HG03108 (cell line): ENCODE results near the gene TUT1.

Experiments
- ATAC-seq: cut with Tn5 transposase; IDR thresholded peaks from one replicate; pipeline ENCODE4 v1.9.1; 2021; ENCODE audit warnings: moderate library complexity; ENCODE audit not compliant: unreplicated experiment

Gene TUT1

DNA sequence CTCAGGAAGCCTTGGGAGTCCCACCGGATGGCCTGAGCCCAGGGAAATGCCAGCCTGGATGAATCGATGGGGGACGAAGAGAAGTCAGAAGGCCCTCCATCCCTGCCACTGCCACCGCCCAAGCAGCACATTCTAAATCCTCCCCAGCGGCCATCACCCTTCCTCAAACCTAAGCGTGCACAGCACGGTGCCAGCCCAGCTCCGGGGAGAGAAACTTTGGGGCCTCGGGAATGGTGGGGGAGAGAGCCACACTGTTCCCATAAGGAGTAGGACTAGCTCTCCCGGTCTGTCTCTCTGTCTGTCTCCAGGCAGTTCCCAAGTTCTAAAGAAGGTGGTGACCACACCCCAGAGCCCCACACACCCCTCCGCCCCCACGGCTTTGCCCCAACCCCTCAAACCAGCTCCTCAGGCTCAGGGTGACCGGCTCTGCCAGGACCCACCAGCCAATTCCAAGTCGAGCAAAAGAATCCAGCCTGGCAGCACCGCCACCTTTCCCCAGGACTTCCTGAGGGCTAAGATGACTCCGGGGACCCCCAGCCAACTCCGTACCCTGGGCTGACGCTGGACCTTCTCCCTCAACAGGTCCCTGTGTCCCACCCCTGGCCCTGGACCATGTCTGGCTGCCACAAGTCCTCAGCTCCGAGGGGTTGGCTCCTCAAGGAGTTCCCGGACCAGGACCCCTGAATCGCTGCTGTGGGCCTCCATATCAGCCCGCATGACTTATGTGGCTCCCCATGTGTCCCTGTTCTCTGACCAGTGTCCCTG is 47.5 kb downstream of the TUT1 start:
- ATAC-seq = no peak

DNA sequence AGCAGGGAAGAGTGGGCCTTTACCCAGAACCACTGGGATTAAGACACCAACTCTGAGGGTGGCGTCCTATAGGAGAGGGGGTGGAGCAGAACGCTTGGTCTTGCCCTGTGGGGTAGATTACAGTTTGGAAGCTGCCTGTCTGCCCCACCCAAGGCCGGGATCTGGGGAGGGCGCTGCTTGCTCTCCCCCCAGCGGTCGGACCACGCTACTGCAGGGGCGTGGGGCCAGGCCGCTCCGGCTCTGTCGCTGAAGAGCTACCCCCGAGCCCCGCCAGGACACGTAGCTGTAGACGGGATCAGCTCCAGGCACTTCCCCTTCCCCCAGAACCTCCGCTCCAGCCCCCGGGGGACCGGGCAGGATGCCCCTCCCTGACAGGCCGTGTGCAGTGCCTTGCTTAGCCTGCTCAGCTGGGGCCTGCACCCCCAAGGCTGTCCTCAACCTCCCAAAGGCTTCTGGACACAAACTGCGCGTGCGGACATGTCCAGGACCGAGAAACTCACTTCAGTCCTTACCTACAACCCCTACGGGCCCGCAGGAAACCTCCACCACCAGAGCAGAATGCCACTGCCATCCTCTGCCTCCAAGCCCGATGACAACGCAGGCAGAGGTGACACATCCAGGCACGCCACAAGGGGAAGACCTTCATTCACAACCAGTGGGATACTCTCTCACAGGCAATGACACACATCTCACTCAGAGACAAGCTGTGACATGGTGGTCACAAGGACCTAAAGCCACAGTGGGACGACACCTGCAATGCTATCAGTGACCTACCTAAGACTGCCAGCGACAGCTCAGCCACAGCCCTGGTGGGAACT is 48.4 kb downstream of the TUT1 start:
- no peak for ATAC-seq

DNA sequence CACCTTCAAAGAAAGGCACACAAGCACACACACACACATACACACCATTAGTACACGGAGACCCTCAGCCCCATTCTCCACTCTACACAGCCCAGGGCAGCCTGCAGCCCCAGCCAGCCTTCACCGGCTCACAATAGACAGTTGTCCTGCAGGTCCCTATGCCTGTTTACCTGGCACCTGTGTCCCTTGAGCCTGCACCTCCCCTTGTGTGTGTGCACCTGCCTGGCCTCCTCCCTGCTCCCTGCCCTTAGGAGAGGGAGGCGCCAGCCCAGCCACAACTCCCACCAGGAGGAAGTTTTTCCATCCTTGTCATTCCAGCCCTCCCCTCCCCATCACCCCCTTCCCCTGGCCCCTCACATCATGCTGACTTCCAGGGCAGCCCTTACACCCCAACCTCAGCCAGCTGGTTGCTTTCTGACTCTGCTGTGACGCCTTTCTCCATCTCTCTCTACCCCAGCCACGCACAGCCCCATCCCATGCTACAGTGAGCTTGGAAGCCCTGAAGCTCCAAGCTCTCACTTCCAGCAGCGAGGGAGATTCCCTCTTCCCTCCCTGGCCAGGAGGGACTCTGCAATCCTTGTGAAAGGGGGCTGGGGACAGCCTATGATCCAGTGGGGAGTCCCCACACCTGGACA is 49.1 kb downstream of the TUT1 start:
- no peak for ATAC-seq

DNA sequence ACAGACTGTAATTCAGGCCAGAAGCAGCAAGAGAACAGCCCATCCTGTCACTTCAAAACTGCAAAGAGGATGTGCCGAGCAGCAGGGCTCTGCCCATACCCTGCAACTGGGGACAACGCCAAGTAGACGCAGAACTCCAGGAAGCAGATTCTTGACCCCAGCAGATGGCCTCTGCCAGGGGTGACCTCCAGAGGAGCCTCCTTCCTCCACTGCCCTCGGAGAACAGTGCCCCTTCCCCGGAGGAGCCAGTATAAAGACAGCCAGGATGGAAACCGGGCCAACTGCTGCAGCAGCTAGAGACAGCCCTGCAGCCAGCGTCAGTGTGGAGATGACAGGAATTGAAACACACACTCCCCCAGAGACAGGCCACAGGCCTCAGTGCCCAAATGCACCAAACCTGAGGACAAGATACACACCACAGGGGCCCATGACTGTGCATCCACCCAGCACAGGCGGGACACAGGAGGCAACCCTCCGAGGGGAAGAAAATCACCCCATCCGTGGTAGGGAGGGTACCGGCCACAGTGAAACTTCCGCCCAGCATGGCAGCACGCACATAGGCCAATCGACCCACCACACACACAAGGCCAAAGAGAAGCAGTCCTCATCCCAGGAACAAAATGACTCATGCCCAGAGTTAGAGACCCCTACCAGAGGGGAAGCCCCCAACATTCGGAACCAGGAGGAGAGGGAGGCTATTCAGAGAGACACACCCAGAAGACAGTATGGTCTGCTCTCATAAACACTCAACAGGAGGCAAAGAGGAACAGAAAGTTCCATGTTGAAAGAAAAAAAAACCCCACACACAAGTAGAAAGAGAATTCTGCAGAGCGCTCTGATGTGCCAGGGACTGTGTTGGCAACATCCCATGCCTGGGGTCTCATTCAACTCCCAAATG is 50.3 kb downstream of the TUT1 start:
- ATAC-seq = peak; percentile 33

DNA sequence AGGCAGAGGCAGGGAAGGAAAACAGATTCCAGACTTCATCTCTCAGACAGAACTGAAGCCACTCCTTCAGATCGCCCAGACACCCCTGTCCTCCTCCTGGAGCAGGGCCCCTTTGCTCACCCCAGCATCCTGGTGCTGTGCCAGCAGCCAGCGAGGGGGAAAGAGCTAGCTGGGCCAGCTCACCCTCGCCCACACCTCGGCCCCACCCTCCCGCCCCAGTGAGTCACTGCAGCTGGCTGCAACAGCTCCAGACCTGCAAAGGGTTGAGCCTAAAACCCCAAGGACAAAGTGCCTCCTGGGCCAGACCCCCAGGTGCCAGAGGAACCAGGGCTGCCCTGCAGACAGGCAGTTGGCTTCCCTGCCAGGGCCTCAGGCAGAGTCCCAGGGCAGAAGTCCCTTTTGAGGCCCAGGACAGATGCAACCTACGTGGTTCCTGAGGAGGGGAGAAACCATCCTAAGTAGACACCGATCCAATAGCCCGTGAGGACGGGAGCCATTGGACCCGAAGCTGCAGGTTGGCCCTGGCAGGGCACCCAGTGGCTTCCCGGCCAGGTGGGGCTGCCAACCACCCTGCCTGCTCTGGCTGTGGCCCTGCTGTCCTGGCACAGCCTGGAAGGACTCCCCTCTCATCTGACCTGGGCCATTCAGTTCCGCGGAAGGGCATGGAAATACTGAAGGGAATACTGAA is 51.9 kb downstream of the TUT1 start:
- no peak for ATAC-seq

DNA sequence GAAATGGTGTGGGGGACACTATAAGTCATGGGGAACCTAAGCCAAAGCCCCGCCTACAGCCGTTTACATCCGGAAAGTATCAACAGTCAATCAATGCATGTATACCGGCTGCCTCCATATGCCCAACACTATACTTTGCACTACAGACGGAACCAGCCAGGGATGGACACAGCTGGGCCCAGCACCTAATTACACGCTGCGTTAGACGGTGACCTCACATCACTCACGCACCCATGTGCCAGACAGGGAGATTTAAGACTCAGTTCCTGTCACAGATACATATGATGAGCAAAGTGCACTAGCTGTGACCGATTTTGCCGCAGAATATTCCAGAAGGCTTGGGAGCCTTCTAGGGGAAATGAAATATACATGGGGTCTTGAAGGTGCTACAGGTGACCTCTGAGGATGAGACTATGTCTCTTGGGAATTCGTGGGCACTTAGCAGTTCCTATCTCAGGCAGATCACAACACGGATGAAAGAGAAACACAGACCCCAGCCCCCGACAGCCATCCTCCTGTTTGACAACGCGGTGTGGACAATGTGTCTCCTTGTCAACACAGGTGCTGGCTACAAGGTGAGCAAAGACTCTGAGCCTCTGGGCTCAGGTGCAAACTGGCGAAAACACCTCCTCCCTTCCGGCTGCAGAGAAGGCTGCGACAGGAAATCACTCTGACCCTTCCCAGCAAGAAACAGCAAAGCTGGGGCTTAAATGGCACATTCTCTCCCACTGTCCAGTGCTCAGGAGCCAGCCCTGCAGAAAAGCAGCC is 52.7 kb downstream of the TUT1 start:
- ATAC-seq = no peak

DNA sequence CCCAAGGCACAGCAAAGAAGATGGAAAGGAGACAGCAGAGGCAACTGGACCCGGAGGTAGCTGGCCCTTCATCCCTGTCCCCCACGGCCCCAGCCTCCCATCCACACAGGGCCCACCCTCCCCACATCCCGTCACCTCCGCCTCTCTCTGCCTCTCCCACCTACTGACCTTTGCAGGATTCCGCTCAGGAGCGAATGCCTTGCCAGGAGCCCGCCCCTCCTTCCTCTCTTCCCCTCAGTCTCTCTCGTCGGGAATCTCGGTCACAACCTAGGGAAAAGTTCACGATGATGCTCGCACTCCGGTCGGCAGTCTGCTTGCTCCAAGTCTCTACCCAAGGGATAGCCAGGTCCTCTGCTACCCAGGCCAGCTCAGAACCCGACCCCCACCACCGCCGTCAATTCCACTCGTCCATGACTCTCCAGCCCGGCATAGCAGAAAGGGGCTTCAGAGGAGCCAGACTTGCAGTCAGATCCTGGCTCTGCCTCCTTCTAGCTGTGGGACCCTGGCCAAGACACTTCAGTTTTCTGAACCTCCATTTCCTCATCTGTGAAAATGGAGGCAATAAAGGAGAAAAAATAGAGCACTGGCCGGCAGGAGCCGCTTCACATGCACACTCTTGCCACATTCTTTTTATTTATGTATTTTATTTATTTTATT is 54.9 kb downstream of the TUT1 start:
- no peak for ATAC-seq

DNA sequence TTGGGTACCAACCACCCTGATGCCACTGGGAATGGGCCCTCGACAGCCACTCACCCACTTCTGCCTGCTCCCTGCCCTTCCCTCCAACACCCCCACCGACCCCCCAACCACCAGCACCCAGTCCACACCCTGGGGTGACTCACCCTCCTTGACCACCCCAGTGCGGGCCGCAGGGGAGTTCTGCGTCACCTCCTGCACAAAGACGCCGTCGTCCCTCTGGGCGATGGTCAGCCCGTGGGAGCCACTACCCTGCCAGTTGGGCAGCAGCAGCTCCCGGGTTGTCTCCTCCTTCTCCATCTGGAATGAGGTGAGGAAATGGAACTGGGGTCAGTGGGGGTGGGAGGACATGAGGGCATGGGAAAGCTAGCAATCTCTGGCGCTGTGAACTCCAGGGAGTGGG is 55.5 kb downstream of the TUT1 start:
- ATAC-seq = no peak

DNA sequence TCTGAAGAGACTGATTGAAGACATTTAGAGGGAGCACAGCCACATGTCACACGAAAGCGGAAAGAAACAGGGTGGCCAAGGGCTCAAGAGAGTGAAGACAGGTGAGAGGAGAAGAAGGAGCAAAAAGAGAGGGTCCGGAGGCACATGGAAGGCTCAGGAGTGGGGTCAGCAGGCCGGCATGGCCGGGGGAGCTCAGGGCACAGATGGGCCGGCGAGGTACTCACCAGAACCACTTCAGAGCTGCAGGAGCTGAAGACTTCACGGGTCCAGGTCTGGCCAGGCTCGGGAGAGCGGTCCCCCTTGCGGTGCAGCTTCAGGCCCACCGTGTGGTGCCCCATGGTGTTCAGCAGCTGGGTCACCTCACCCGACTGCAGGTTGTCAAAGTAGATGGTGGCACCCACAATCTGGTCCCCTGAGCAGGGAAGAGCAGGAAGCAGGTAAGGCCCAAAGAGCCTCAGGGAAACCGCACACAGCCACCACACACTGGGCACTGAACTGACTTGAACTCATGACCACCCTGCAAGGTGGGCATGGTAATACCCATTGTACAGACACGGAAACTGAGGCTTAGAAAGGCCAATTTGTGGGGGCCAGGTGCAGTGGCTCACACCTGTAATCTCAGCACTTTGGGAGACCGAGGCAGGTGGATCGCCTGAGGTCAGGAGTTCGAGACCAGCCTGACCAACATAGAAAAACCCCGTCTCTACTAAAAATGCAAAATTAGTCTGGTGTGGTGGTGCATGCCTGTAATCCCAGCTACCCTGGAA is 56.4 kb downstream of the TUT1 start:
- ATAC-seq = no peak

DNA sequence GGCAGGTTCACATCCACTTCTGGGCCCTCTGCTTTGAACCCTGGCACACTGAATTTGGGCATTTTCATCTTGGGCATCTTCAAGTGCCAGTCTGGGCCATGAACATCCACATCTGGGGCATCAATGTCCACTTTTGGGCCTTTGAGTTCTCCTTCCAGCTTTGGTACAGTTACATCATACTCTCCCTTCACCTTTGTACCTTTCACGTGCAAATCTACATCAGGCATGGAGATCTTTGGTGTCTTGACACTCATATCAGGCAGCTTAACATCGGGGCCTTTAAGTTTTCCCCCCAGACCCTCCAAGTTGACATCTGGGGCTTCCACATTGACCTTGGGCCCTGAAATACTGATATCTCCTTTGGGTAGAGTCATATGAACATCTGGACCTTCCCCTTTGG is 59.2 kb downstream of the TUT1 start:
- no peak for ATAC-seq
